Esophagus muscularis mucosa (tissue), 4 donors: ENCODE measurements around the gene CHEK1. TPM values are rescaled to one million over a fixed set of nuclear protein-coding genes. Genes with fewer than 3 reads are reported as not detected.
A peak's percentile ranks its signal among the peaks of the same experiment; 100 is the strongest.

Experiments used
- DNase-seq: peaks from one replicate; pipeline ENCODE4 v3.0.0-alpha.2; 2017; ENCODE audit errors: extremely low spot score
- H3K27ac ChIP-seq, 4 donors: fragments of 200-600 bp; sonication (generic); replicated peaks in 1 of 4; 1 replicate in 3 of 4; 2 replicates in 1 of 4; pipeline ENCODE4 v1.5.1; 2016 to 2019; ENCODE audit warnings: mild to moderate bottlenecking in 1 of 4
- H3K27me3 ChIP-seq, 4 donors: fragments of 200-600 bp; sonication (generic); one replicate each; pipeline versions ENCODE4 v1.5.1 to v1.6.0; 2016 to 2019
- H3K36me3 ChIP-seq, 4 donors: fragments of 200-600 bp; sonication (generic); one replicate each; pipeline ENCODE4 v1.5.1; 2016 to 2019
- H3K4me1 ChIP-seq, 4 donors: fragments of 200-600 bp; sonication (generic); one replicate each; pipeline ENCODE4 v1.5.1; 2016 to 2019
- H3K4me3 ChIP-seq, 4 donors: fragments of 200-600 bp; sonication (generic); 1 replicate in 2 of 4; 2 replicates in 2 of 4; pipeline ENCODE4 v1.5.1; 2016 to 2019; ENCODE audit warnings: mild to moderate bottlenecking in 4 of 4, moderate library complexity in 1 of 4
- H3K9me3 ChIP-seq, 4 donors: fragments of 200-600 bp; sonication (generic); 1 replicate in 3 of 4; 2 replicates in 1 of 4; pipeline ENCODE4 v1.5.1; 2016 to 2019
- EP300 ChIP-seq: sonication (generic); formaldehyde crosslinking; IDR thresholded peaks from one replicate; pipeline ENCODE4 v1.6.1; 2017; ENCODE audit warnings: antibody characterized with exemption
- POLR2A ChIP-seq: fragments of 450-650 bp; IDR thresholded peaks from one replicate; pipeline ENCODE4 v1.6.1; 2017; ENCODE audit warnings: antibody characterized with exemption, moderate library complexity, mild to moderate bottlenecking, low read depth
- POLR2AphosphoS5 ChIP-seq, 2 donors: sonication (generic); formaldehyde crosslinking; IDR thresholded peaks; one replicate each; pipeline ENCODE4 v1.6.1; 2017; ENCODE audit warnings: antibody characterized with exemption in 2 of 2
- WGBS: methylation state at CpG from one replicate; pipeline ENCODE4 v1.1.5; 2018; 5-methylcytosine and 5-hydroxymethylcytosine counted together
- intact Hi-C: fragments of 100-400 bp; cut with DNase I; formaldehyde crosslinking; loops from one replicate; pipeline ENCODE4 v1.15.1; 2023
- total RNA-seq, 4 donors: library from RNA; depleted of rRNA; stranded (reverse); fragments of >200 nt; gene quantifications; one replicate each; pipeline versions ENCODE4 v1.1.0 to v1.2.1, GENCODE V29; 2016
- TF ChIP-seq, protein P1 (sequence below), 3 experiments: fragments of 200-600 bp in 2 of 3; fragments of 450-650 bp in 1 of 3; sonication (generic) in 2 of 3; IDR thresholded peaks; one replicate each; pipeline ENCODE4 v1.5.1; 2017 to 2019; ENCODE audit warnings: antibody characterized with exemption in 3 of 3, mild to moderate bottlenecking in 2 of 3, moderate library complexity in 1 of 3

Gene CHEK1
- total RNA-seq, 4 donors from 2014 or later = 1.9 to 4.2 (median 2.5) TPM

DNA sequence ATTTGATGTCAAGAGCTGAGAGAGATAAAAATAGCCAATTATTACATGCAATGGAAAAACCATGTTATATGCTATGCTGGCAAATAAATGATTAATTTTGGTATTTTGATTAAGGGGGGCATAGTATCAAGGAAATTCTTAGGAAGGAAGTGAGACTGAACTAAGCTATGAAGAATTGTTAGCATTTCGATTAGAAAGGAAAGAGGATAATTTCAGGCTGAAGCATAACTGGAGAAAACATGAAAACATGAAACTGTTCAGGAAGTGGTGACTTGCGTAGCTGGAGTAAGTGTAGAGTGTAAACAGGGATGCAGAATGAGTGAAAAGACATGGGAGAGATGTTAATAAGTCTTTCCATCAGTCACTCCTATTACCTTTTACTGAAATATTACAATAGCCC lies 49.2 kb downstream of the CHEK1 start:
- intact Hi-C loops = no loop called here
- no peak for DNase-seq
- TF ChIP-seq, protein P1, sequence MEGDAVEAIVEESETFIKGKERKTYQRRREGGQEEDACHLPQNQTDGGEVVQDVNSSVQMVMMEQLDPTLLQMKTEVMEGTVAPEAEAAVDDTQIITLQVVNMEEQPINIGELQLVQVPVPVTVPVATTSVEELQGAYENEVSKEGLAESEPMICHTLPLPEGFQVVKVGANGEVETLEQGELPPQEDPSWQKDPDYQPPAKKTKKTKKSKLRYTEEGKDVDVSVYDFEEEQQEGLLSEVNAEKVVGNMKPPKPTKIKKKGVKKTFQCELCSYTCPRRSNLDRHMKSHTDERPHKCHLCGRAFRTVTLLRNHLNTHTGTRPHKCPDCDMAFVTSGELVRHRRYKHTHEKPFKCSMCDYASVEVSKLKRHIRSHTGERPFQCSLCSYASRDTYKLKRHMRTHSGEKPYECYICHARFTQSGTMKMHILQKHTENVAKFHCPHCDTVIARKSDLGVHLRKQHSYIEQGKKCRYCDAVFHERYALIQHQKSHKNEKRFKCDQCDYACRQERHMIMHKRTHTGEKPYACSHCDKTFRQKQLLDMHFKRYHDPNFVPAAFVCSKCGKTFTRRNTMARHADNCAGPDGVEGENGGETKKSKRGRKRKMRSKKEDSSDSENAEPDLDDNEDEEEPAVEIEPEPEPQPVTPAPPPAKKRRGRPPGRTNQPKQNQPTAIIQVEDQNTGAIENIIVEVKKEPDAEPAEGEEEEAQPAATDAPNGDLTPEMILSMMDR (IDR thresholded peaks at IDR 0.05) = no peak
- TF ChIP-seq EP300 = no peak
- no peak for TF ChIP-seq POLR2AphosphoS5 (IDR thresholded peaks at IDR 0.05)
- no peak for TF ChIP-seq POLR2A

DNA sequence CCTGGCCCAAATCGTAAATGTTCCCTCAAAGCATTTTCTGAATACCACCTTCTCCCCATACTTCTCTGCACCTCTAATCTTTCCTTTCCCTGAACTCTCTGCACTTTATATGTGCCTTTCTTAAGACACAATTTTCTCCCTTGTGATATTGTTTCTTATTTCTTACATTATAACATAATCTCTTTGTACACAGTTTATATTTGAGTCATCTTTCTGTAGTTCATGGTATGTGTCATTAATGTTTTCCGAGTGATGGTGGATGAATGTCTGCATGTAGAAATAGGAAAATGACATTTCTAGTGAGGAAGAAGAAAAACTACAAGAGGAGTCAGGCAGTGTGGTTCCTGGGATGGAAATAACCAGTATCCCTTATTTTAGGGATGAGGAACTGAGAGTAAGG lies 50.2 kb downstream of the CHEK1 start:
- TF ChIP-seq EP300 (no peak), POLR2A (no peak), POLR2AphosphoS5 (IDR thresholded peaks at IDR 0.05) (no peak)
- TF ChIP-seq, protein P1 (IDR thresholded peaks at IDR 0.05) = no peak

More for the DNA sequence above, 49.2 kb downstream of the CHEK1 start:
- no peaks in the 10 kb centered on the region for H3K9me3 ChIP-seq
- no peaks in the 10 kb centered on the region for H3K4me1 ChIP-seq
- H3K27ac ChIP-seq = no peak overlapping the region
- H3K4me3 ChIP-seq = no peak overlapping the region
- 75% methylated on average over 2 of the region's 2 CpGs for WGBS
- no peaks in the 10 kb centered on the region for H3K27me3 ChIP-seq
- no peaks in the 10 kb centered on the region for H3K36me3 ChIP-seq

DNA sequence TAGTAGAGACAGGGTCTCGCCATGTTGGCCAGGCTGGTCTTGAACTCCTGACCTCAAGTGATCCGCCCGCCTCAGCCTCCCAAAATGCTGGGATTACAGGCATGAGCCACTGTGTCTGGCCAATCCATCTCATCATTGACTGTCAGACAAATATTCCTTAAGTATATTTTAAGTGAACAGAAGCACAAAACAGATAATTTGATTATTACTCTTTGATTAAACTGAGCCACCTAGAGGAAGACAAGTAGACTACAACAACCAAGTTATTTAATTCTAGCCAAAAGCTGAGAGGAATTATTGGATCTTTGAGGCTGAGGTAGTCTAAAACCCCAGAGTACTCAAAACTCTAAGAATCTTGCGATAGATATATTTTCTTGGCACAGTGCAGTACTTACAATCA lies 54.4 kb downstream of the CHEK1 start:
- no peaks in the 10 kb centered on the region for H3K36me3 ChIP-seq
- no peak for TF ChIP-seq EP300
- H3K27ac ChIP-seq = no peak overlapping the region
- WGBS = 99% methylated on average over 3 of the region's 4 CpGs
- DNase-seq = no peak
- H3K4me1 ChIP-seq = no peaks in the 10 kb centered on the region
- no peaks in the 10 kb centered on the region for H3K27me3 ChIP-seq
- intact Hi-C loops = no loop called here
- H3K4me3 ChIP-seq = no peak overlapping the region
- no peaks in the 10 kb centered on the region for H3K9me3 ChIP-seq

More for the DNA sequence above, 50.2 kb downstream of the CHEK1 start:
- Histone ChIP-seq H3K4me1 (no peaks in the 10 kb centered on the region), H3K9me3 (no peaks in the 10 kb centered on the region), H3K27me3 (no peaks in the 10 kb centered on the region), H3K36me3 (no peaks in the 10 kb centered on the region), H3K27ac (no peak overlapping the region), H3K4me3 (no peak overlapping the region)
- no peak for DNase-seq
- WGBS = 80% methylated on average over 2 of the region's 2 CpGs
- intact Hi-C loops = no loop called here

DNA sequence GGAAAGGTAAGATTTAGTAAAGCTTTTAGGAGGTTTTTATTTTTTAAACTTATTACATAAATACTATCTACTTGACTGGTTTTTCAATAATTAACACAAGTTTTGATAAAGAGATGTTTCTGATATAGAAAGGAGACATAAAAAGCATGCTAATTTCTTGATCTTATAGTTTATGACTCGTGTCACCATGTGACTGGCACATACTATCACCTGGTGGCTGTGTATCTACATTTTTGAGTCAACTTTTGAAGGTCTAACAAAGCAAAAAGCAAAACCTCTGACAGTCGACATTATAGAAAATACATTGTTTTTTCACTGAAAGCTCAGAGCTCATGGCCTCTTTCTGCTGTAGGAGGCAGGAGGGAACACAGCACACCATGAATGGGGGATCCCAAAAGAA lies 54.9 kb downstream of the CHEK1 start:
- no peak for TF ChIP-seq POLR2A
- no peak for TF ChIP-seq EP300
- TF ChIP-seq POLR2AphosphoS5 (IDR thresholded peaks at IDR 0.05) = no peak
- TF ChIP-seq, protein P1 (IDR thresholded peaks at IDR 0.05) = no peak
- no peak overlapping the region for H3K4me3 ChIP-seq
- intact Hi-C loops = no loop called here
- 98% methylated on average over 2 of the region's 2 CpGs for WGBS
- H3K36me3 ChIP-seq = no peaks in the 10 kb centered on the region
- H3K4me1 ChIP-seq = no peaks in the 10 kb centered on the region
- no peaks in the 10 kb centered on the region for H3K27me3 ChIP-seq
- DNase-seq = peak; percentile 8
- no peak overlapping the region for H3K27ac ChIP-seq
- H3K9me3 ChIP-seq = no peaks in the 10 kb centered on the region

DNA sequence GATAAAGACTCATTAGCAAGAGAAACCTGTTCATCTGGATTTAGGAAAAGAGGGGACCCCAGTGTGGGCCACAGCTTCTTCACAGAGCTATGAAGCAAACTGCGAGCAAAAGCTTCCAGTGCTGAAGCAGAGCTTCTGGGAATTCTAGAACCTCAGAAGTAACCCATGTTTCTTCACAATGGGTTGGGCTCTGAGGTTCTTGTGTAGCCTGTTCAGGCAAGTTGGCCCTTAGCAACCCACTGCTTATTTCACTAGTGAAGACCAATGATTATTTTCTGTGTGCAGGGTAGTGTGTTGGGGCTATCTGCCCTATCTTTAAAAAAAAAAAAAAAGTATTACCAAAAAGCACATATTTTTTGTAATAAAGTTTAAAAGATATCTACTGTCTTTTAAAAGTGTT lies 55.8 kb downstream of the CHEK1 start, which contains the start of gene ACRV1:
Gene ACRV1 (minus strand): TSS at position 101 of the 400 bp plus-strand sequence. CDS start 67 bp downstream, at position 34.
- Histone ChIP-seq H3K4me1 (no peaks in the 10 kb centered on the region), H3K9me3 (no peaks in the 10 kb centered on the region), H3K36me3 (no peaks in the 10 kb centered on the region), H3K27me3 (no peaks in the 10 kb centered on the region), H3K4me3 (no peak within 1 kb of the TSS), H3K27ac (no peak within 1 kb of the TSS)
- 100% methylated on average over 1 of the region's 1 CpG for WGBS
- TF ChIP-seq POLR2AphosphoS5 (IDR thresholded peaks at IDR 0.05) (no peak), EP300 (no peak), POLR2A (no peak)
- TF ChIP-seq, protein P1 (IDR thresholded peaks at IDR 0.05) = no peak
- peak; percentile 55 for DNase-seq
- intact Hi-C loops = no loop called here
